Endothelial cell of umbilical vein (primary cell): Measurements from ENCODE around the gene INPP4B. TPM values are rescaled to one million over a fixed set of nuclear protein-coding genes. Genes with fewer than 3 reads are reported as not detected.

ENCODE experiments used
- BruUV-seq: library from RNA; stranded (reverse); fragments of 400-500 nt; replicated peaks from 2 replicates; lab custom pipeline; 2021; lab: Mats Ljungman, UMichigan
- CTCF ChIA-PET: fragments of 300-600, 350-600 bp; sonication (Branson Sonifier 250); formaldehyde crosslinking; loops from one replicate; lab custom pipeline; 2021; ENCODE audit warnings: antibody characterized with exemption, inconsistent platforms; lab: Charles Lee
- POLR2A ChIA-PET: fragments of 300-600, 350-600 bp; sonication (Branson Sonifier 250); formaldehyde crosslinking; loops from one replicate; lab custom pipeline; 2021; ENCODE audit warnings: antibody characterized with exemption, inconsistent platforms; lab: Charles Lee
- DNase-seq: peaks from one replicate; pipeline ENCODE4 v3.0.0-alpha.2; 2011; ENCODE audit warnings: low read depth, low spot score
- FAIRE-seq: peaks from 2 replicates; lab custom pipeline; 2011; peaks lifted over from hg19 to GRCh38; lab: Jason Lieb, UNC
- H2AFZ ChIP-seq: 2 replicates; pipeline ENCODE4 v1.6.0; 2012; ENCODE audit warnings: low read depth, low read length, control low read depth, inconsistent platforms
- H3K27ac ChIP-seq: 2 replicates; pipeline ENCODE4 v1.5.1; 2011; ENCODE audit warnings: low read depth, mild to moderate bottlenecking, control low read depth, low read length, moderate library complexity; ENCODE audit not compliant: insufficient read depth
- H3K27me3 ChIP-seq, 2 experiments: 2 replicates each; pipeline versions ENCODE4 v1.6.0 to v1.6.1; 2011; ENCODE audit warnings: low read length in 2 of 2, mixed read lengths in 1 of 2; ENCODE audit not compliant: control insufficient read depth in 2 of 2, insufficient read depth in 2 of 2
- H3K36me3 ChIP-seq, 2 experiments: 2 replicates in 1 of 2; 3 replicates in 1 of 2; pipeline ENCODE4 v1.5.1; 2011; ENCODE audit warnings: low read length in 2 of 2, mild to moderate bottlenecking in 1 of 2, moderate library complexity in 1 of 2; ENCODE audit not compliant: control insufficient read depth in 2 of 2, insufficient read depth in 2 of 2; ENCODE audit errors: extremely low read depth in 1 of 2
- H3K4me1 ChIP-seq: 3 replicates; pipeline ENCODE4 v1.5.1; 2011; ENCODE audit warnings: mild to moderate bottlenecking, low read length; ENCODE audit not compliant: control insufficient read depth, insufficient read depth; ENCODE audit errors: extremely low read depth
- H3K4me2 ChIP-seq: 2 replicates; pipeline ENCODE4 v1.6.1; 2011; ENCODE audit warnings: low read length, control low read depth, mixed read lengths; ENCODE audit not compliant: insufficient read depth
- H3K4me3 ChIP-seq, 3 experiments: fragments of 200-600 bp in 1 of 3; sonication (generic), shearing (Covaris generic) in 1 of 3; replicated peaks in 1 of 3; 2 replicates each; pipeline ENCODE4 v1.5.1; 2011 to 2016; ENCODE audit warnings: control low read depth in 3 of 3, low read length in 3 of 3, mild to moderate bottlenecking in 2 of 3, inconsistent platforms in 1 of 3, low read depth in 1 of 3, moderate library complexity in 1 of 3; ENCODE audit not compliant: insufficient read depth in 1 of 3
- H3K79me2 ChIP-seq: 2 replicates; pipeline ENCODE4 v1.6.0; 2012; ENCODE audit warnings: low read length, inconsistent platforms; ENCODE audit not compliant: control insufficient read depth, insufficient read depth
- H3K9ac ChIP-seq: replicated peaks from 2 replicates; pipeline ENCODE3; 2011; ENCODE audit warnings: low read length, control low read depth; ENCODE audit not compliant: insufficient read depth; ENCODE audit errors: extremely low read depth
- H3K9me1 ChIP-seq: replicated peaks from 3 replicates; pipeline ENCODE4 v1.6.0; 2011; ENCODE audit warnings: mild to moderate bottlenecking, low read length; ENCODE audit not compliant: control insufficient read depth, insufficient read depth; ENCODE audit errors: extremely low read depth
- H3K9me3 ChIP-seq: replicated peaks from 2 replicates; pipeline ENCODE4 v1.5.1; 2012; ENCODE audit warnings: low read length, inconsistent platforms; ENCODE audit not compliant: control insufficient read depth, insufficient read depth
- H4K20me1 ChIP-seq: replicated peaks from 2 replicates; pipeline ENCODE3; 2011; ENCODE audit warnings: mild to moderate bottlenecking, low read length; ENCODE audit not compliant: control insufficient read depth, insufficient read depth; ENCODE audit errors: extremely low read depth
- EZH2 ChIP-seq: IDR thresholded peaks from 2 replicates; pipeline ENCODE4 v1.6.1; 2012; ENCODE audit warnings: borderline replicate concordance, low read depth, mild to moderate bottlenecking, moderate library complexity, low read length, inconsistent platforms; ENCODE audit not compliant: severe bottlenecking
- FOS ChIP-seq: IDR thresholded peaks from 2 replicates; pipeline ENCODE4 v1.6.1; 2011; ENCODE audit warnings: mild to moderate bottlenecking, low read length, moderate library complexity, borderline replicate concordance; ENCODE audit not compliant: insufficient read depth
- GATA2 ChIP-seq: IDR thresholded peaks from 2 replicates; pipeline ENCODE4 v1.7.0; 2011; ENCODE audit warnings: low read depth, mild to moderate bottlenecking, moderate library complexity, mixed read lengths, low read length; ENCODE audit not compliant: insufficient read length, insufficient read depth
- JUN ChIP-seq: IDR thresholded peaks from 2 replicates; pipeline ENCODE4 v1.6.1; 2011; ENCODE audit warnings: borderline replicate concordance, low read depth; ENCODE audit not compliant: insufficient read length, insufficient read depth
- MYC ChIP-seq: IDR thresholded peaks from one replicate; pipeline ENCODE4 v1.6.1; 2011; ENCODE audit warnings: mild to moderate bottlenecking, low read depth, low read length
- POLR2A ChIP-seq: IDR thresholded peaks from 2 replicates; pipeline ENCODE4 v1.6.1; 2012; ENCODE audit warnings: low read depth, mild to moderate bottlenecking, control low read depth, low read length
- POLR2AphosphoS5 ChIP-seq: IDR thresholded peaks from 2 replicates; pipeline ENCODE4 v1.6.1; 2012; ENCODE audit warnings: low read depth, mild to moderate bottlenecking, control low read depth, low read length, moderate library complexity; ENCODE audit not compliant: insufficient read depth
- dilution Hi-C: fragments of 300-500 bp; cut with MboI; formaldehyde crosslinking; loops from one replicate; pipeline ENCODE4 v1.15.0; 2019; ENCODE audit warnings: low sequenced_read_pairs; ENCODE audit not compliant: extremely low pct_ligation_motif_present
- intact Hi-C: fragments of 100-400 bp; cut with micrococcal nuclease; formaldehyde crosslinking; loops from one replicate; pipeline ENCODE4 v1.10.0; 2022
- polyA plus RNA-seq, 4 experiments: library from polyadenylated mRNA; depleted of rRNA in 3 of 4; stranded (reverse) in 3 of 4; unstranded in 1 of 4; fragments of >200 nt; gene quantifications; 2 replicates each; pipeline versions ENCODE4 v1.2.1 to v1.2.3, GENCODE V29; 2011 to 2012; ENCODE audit warnings: missing spikeins in 1 of 4
- total RNA-seq: library from RNA; stranded (reverse); gene quantifications from 2 replicates; pipeline ENCODE4 v1.2.3, GENCODE V29; 2021
- TF ChIP-seq, protein P1 (sequence below), 2 donors: IDR thresholded peaks; 1 replicate in 1 of 2; 2 replicates in 1 of 2; pipeline ENCODE4 v1.5.1; 2011; ENCODE audit warnings: low read length in 2 of 2, mild to moderate bottlenecking in 2 of 2, moderate library complexity in 2 of 2, control low read depth in 1 of 2, inconsistent platforms in 1 of 2, low read depth in 1 of 2; ENCODE audit not compliant: insufficient read depth in 1 of 2; ENCODE audit errors: extremely low read depth in 1 of 2
- TF ChIP-seq, protein P2 (sequence below): IDR thresholded peaks from 2 replicates; pipeline ENCODE4 v1.6.1; 2011; ENCODE audit not compliant: insufficient read depth, insufficient read length

INPP4B gene
- total and polyA plus RNA-seq, 2 donors (not counting 3 experiments of a cell fraction or from before 2014, with no cell fraction given): 0.41 to 3.1 TPM

DNA sequence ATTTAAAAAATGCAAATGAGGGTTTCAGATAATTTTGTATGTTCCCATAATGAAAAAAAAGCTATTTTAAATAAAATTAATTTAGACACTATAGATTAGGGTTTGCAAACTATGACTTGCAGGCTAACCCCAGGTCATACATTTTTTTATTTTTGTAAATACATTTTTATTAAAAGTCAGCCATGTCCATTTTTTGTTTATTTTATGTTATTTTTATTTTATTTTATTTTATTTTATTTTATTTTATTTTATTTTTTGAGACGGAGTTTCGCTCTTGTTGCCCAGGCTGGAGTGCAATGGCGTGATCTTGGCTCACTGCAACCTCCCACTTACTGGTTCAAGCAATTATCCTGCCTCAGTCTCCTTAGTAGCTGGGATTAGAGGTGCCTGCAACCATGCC is 749.1 kb downstream of the INPP4B start:
- Histone ChIP-seq H3K9me1 (no peaks in the 10 kb centered on the region), H4K20me1 (no peaks in the 10 kb centered on the region), H3K79me2 (no peaks in the 10 kb centered on the region), H2AFZ (no peak overlapping the region), H3K4me2 (no peak overlapping the region), H3K27ac (no peak overlapping the region), H3K9ac (no peak overlapping the region), H3K27me3 (no peaks in the 10 kb centered on the region), H3K4me1 (peaks cover 21% of the 10 kb centered on the region), H3K4me3 (no peak overlapping the region), H3K36me3 (no peaks in the 10 kb centered on the region), H3K9me3 (no peaks in the 10 kb centered on the region)
- TF ChIP-seq POLR2A: no peak
- TF ChIP-seq GATA2: no peak
- TF ChIP-seq, protein P1, sequence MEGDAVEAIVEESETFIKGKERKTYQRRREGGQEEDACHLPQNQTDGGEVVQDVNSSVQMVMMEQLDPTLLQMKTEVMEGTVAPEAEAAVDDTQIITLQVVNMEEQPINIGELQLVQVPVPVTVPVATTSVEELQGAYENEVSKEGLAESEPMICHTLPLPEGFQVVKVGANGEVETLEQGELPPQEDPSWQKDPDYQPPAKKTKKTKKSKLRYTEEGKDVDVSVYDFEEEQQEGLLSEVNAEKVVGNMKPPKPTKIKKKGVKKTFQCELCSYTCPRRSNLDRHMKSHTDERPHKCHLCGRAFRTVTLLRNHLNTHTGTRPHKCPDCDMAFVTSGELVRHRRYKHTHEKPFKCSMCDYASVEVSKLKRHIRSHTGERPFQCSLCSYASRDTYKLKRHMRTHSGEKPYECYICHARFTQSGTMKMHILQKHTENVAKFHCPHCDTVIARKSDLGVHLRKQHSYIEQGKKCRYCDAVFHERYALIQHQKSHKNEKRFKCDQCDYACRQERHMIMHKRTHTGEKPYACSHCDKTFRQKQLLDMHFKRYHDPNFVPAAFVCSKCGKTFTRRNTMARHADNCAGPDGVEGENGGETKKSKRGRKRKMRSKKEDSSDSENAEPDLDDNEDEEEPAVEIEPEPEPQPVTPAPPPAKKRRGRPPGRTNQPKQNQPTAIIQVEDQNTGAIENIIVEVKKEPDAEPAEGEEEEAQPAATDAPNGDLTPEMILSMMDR (IDR thresholded peaks at IDR 0.05; ENCODE audit: extremely low read depth in 1 of 2, insufficient read depth in 1 of 2, low read depth in 1 of 2, low read length in 2 of 2): no peak
- TF ChIP-seq FOS: no peak
- TF ChIP-seq, protein P2, sequence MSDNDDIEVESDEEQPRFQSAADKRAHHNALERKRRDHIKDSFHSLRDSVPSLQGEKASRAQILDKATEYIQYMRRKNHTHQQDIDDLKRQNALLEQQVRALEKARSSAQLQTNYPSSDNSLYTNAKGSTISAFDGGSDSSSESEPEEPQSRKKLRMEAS: no peak
- TF ChIP-seq POLR2AphosphoS5: no peak
- no peak for TF ChIP-seq EZH2
- no peak for TF ChIP-seq JUN
- TF ChIP-seq MYC: no peak
- dilution Hi-C loops: no loop called here
- ChIA-PET POLR2A (no interaction called here), CTCF (no interaction called here)
- no TSS peak for BruUV-seq
- intact Hi-C loops: loop anchor here (5.0 to 10.0 kb wide), 2 partner anchors 462 to 750 kb away; partner anchors contain the start of gene IL15
- FAIRE-seq (no peak), DNase-seq (no peak)
